HG02973 (cell line): Measurements from ENCODE around the gene LRGUK.
"Not testable (repeated sequence)": the region's sequence is repeated elsewhere in the genome, so short reads cannot be mapped to it uniquely, and the experiment has no call there.

ENCODE experiments used
- ATAC-seq: cut with Tn5 transposase; IDR thresholded peaks from one replicate; pipeline ENCODE4 v1.9.1; 2021; ENCODE audit warnings: moderate library complexity; ENCODE audit not compliant: unreplicated experiment

LRGUK gene

GRCh38 chr7:134186027-134186426, 58.9 kb downstream of the LRGUK start:
- ATAC-seq, result no peak

- ATAC-seq, result no peak
Observed at GRCh38 chr7:134186801-134187200, 59.7 kb downstream of the LRGUK start.

- no peak for ATAC-seq
Observed at GRCh38 chr7:134187893-134188292, 60.8 kb downstream of the LRGUK start.

GRCh38 chr7:134188311-134188710, 61.2 kb downstream of the LRGUK start:
- ATAC-seq, result no peak

- ATAC-seq, result no peak
Observed at GRCh38 chr7:134189559-134189958, 62.4 kb downstream of the LRGUK start.

- ATAC-seq, result no peak
Observed at GRCh38 chr7:134191876-134192275, 64.7 kb downstream of the LRGUK start.

- no peak for ATAC-seq
Observed at GRCh38 chr7:134193240-134193639, 66.1 kb downstream of the LRGUK start.

GRCh38 chr7:134195252-134195651, 68.1 kb downstream of the LRGUK start:
- ATAC-seq, result no peak

GRCh38 chr7:134196439-134196838, 69.3 kb downstream of the LRGUK start:
- no peak for ATAC-seq

- ATAC-seq, result no peak
Observed at GRCh38 chr7:134197345-134197744, 70.2 kb downstream of the LRGUK start.

- no peak for ATAC-seq
Observed at GRCh38 chr7:134200970-134201369, 73.8 kb downstream of the LRGUK start.

GRCh38 chr7:134201569-134202261, 74.6 kb downstream of the LRGUK start:
- ATAC-seq, result no peak

GRCh38 chr7:134203186-134203889, 76.2 kb downstream of the LRGUK start:
- no peak for ATAC-seq

GRCh38 chr7:134209322-134210015, 82.3 kb downstream of the LRGUK start:
- ATAC-seq, result no peak

- no peak for ATAC-seq
Observed at GRCh38 chr7:134210227-134210626, 83.1 kb downstream of the LRGUK start.

GRCh38 chr7:134210976-134211663, 84.0 kb downstream of the LRGUK start:
- ATAC-seq, result no peak

GRCh38 chr7:134211817-134212216, 84.7 kb downstream of the LRGUK start:
- no peak for ATAC-seq

- ATAC-seq, result no peak
Observed at GRCh38 chr7:134212576-134213546, 85.7 kb downstream of the LRGUK start.

GRCh38 chr7:134220236-134220635, 93.1 kb downstream of the LRGUK start:
- ATAC-seq, result no peak

GRCh38 chr7:134231296-134231695, 104.2 kb downstream of the LRGUK start:
- not testable (repeated sequence) for ATAC-seq
